Esophagus muscularis mucosa (tissue), 4 donors: ENCODE results near the gene SNF8.

Experiments used
- CTCF ChIP-seq, 3 experiments: fragments of 200-600 bp in 2 of 3; fragments of 450-650 bp in 1 of 3; sonication (generic) in 2 of 3; IDR thresholded peaks; one replicate each; pipeline ENCODE4 v1.5.1; 2017 to 2019; ENCODE audit warnings: antibody characterized with exemption in 3 of 3, mild to moderate bottlenecking in 2 of 3, moderate library complexity in 1 of 3
- EP300 ChIP-seq: sonication (generic); formaldehyde crosslinking; IDR thresholded peaks from one replicate; pipeline ENCODE4 v1.6.1; 2017; ENCODE audit warnings: antibody characterized with exemption
- POLR2AphosphoS5 ChIP-seq, 2 donors: sonication (generic); formaldehyde crosslinking; IDR thresholded peaks; one replicate each; pipeline ENCODE4 v1.6.1; 2017; ENCODE audit warnings: antibody characterized with exemption in 2 of 2

GRCh38 chr17:48993951-48994350 is 49.3 kb upstream of the SNF8 start:
- TF ChIP-seq POLR2AphosphoS5 (IDR thresholded peaks at IDR 0.05): no peak
- TF ChIP-seq CTCF (IDR thresholded peaks at IDR 0.05): no peak
- no peak for TF ChIP-seq EP300
